H9 (cell line): ENCODE data around the gene FUT6. TPM values are rescaled to one million over a fixed set of nuclear protein-coding genes. Genes with fewer than 3 reads are reported as not detected.
"Not testable (repeated sequence)": the region's sequence is repeated elsewhere in the genome, so short reads cannot be mapped to it uniquely, and the experiment has no call there.

Experiments
- DNase-seq: peaks from one replicate; pipeline ENCODE4 v3.0.0-alpha.2; 2017
- H2AFZ ChIP-seq: one replicate; pipeline ENCODE4 v1.6.1; 2013; ENCODE audit warnings: mild to moderate bottlenecking, low read length, control low read depth, moderate library complexity
- H2AK5ac ChIP-seq: 2 replicates; pipeline ENCODE4 v1.6.1; 2013; ENCODE audit warnings: low read length, control low read depth, mixed read lengths; ENCODE audit not compliant: insufficient read length
- H2BK120ac ChIP-seq: one replicate; pipeline ENCODE4 v1.6.1; 2013; ENCODE audit warnings: low read depth, mild to moderate bottlenecking, low read length, control low read depth, inconsistent platforms; ENCODE audit not compliant: poor library complexity, severe bottlenecking
- H2BK12ac ChIP-seq: 2 replicates; pipeline ENCODE4 v1.6.1; 2013; ENCODE audit warnings: low read length, control low read depth, mixed read lengths, low read depth; ENCODE audit not compliant: insufficient read length
- H2BK15ac ChIP-seq: 2 replicates; pipeline ENCODE4 v1.6.1; 2013; ENCODE audit warnings: low read depth, low read length, control low read depth
- H2BK20ac ChIP-seq: one replicate; pipeline ENCODE4 v1.6.1; 2013; ENCODE audit warnings: low read depth, mild to moderate bottlenecking, low read length, control low read depth, inconsistent platforms; ENCODE audit not compliant: poor library complexity, severe bottlenecking
- H2BK5ac ChIP-seq: 2 replicates; pipeline ENCODE4 v1.6.1; 2013; ENCODE audit warnings: low read length, control low read depth, mixed read lengths; ENCODE audit not compliant: insufficient read length
- H3K14ac ChIP-seq: 2 replicates; pipeline ENCODE4 v1.6.1; 2013; ENCODE audit warnings: low read length, control low read depth; ENCODE audit not compliant: insufficient read depth
- H3K18ac ChIP-seq: 2 replicates; pipeline ENCODE4 v1.6.1; 2013; ENCODE audit warnings: low read depth, mild to moderate bottlenecking, mixed read lengths, low read length, control low read depth; ENCODE audit not compliant: insufficient read length
- H3K23ac ChIP-seq: 2 replicates; pipeline ENCODE4 v1.6.1; 2013; ENCODE audit warnings: low read length, control low read depth, mixed read lengths, low read depth; ENCODE audit not compliant: insufficient read length
- H3K23me2 ChIP-seq: 2 replicates; pipeline ENCODE4 v1.6.1; 2013; ENCODE audit warnings: low read depth, mild to moderate bottlenecking, mixed read lengths, low read length, control low read depth; ENCODE audit not compliant: insufficient read length, poor library complexity, severe bottlenecking
- H3K27ac ChIP-seq: 2 replicates; pipeline ENCODE4 v1.5.1; 2013; ENCODE audit warnings: low read length, control low read depth, mixed read lengths, low read depth; ENCODE audit not compliant: insufficient read length
- H3K27me3 ChIP-seq: 2 replicates; pipeline ENCODE4 v1.6.1; 2013; ENCODE audit warnings: low read length, control low read depth, inconsistent platforms; ENCODE audit not compliant: insufficient read depth
- H3K4ac ChIP-seq: 2 replicates; pipeline ENCODE4 v1.6.1; 2013; ENCODE audit warnings: low read depth, mild to moderate bottlenecking, control low read depth, inconsistent platforms, low read length, moderate library complexity
- H3K4me1 ChIP-seq: 2 replicates; pipeline ENCODE4 v1.6.1; 2013; ENCODE audit warnings: low read length, control low read depth, inconsistent platforms; ENCODE audit not compliant: insufficient read depth
- H3K4me2 ChIP-seq: 2 replicates; pipeline ENCODE4 v1.6.1; 2013; ENCODE audit warnings: low read length, control low read depth, mixed read lengths; ENCODE audit not compliant: insufficient read length, insufficient read depth
- H3K56ac ChIP-seq: 2 replicates; pipeline ENCODE4 v1.6.1; 2013; ENCODE audit warnings: low read depth, mild to moderate bottlenecking, mixed read lengths, low read length, control low read depth; ENCODE audit not compliant: insufficient read length
- H3K79me1 ChIP-seq: 2 replicates; pipeline ENCODE4 v1.6.1; 2013; ENCODE audit warnings: low read depth, mild to moderate bottlenecking, moderate library complexity, low read length, control low read depth, inconsistent platforms; ENCODE audit not compliant: insufficient read depth, poor library complexity, severe bottlenecking
- H3K79me2 ChIP-seq: 2 replicates; pipeline ENCODE4 v1.6.1; 2013; ENCODE audit warnings: low read length, control low read depth, inconsistent platforms; ENCODE audit not compliant: insufficient read depth
- H3K9ac ChIP-seq: 2 replicates; pipeline ENCODE4 v1.6.1; 2013; ENCODE audit warnings: low read length, control low read depth, mixed read lengths; ENCODE audit not compliant: insufficient read length; ENCODE audit errors: extremely low read depth
- H3K9me3 ChIP-seq: one replicate; pipeline ENCODE4 v1.6.1; 2013; ENCODE audit warnings: low read depth, low read length, inconsistent platforms; ENCODE audit not compliant: control insufficient read depth
- H3T11ph ChIP-seq: one replicate; pipeline ENCODE4 v1.6.1; 2013; ENCODE audit warnings: mild to moderate bottlenecking, low read length, control low read depth, inconsistent platforms
- H4K20me1 ChIP-seq: one replicate; pipeline ENCODE4 v1.6.1; 2013; ENCODE audit not compliant: control insufficient read depth, insufficient read length, insufficient read depth
- H4K5ac ChIP-seq: 2 replicates; pipeline ENCODE4 v1.6.1; 2013; ENCODE audit warnings: low read depth, mild to moderate bottlenecking, mixed read lengths, low read length, control low read depth; ENCODE audit not compliant: insufficient read length
- H4K8ac ChIP-seq: replicated peaks from 2 replicates; pipeline ENCODE4 v1.6.1; 2013; ENCODE audit warnings: low read length, control low read depth, mixed read lengths, low read depth; ENCODE audit not compliant: insufficient read length
- H4K91ac ChIP-seq: 2 replicates; pipeline ENCODE4 v1.6.1; 2013; ENCODE audit warnings: low read depth, mild to moderate bottlenecking, moderate library complexity, mixed read lengths, low read length, control low read depth; ENCODE audit not compliant: insufficient read length
- H3K27ac Mint-ChIP-seq, 3 experiments: 2 replicates in 2 of 3; 3 replicates in 1 of 3; pipeline ENCODE4 v1.8.0; 2020 to 2021; ENCODE audit warnings: mixed read lengths in 3 of 3, mild to moderate bottlenecking in 1 of 3, moderate library complexity in 1 of 3
- H3K27me3 Mint-ChIP-seq: 2 replicates; pipeline ENCODE4 v1.8.0; 2021; ENCODE audit warnings: low read depth, mild to moderate bottlenecking, moderate library complexity, mixed read lengths
- H3K36me3 Mint-ChIP-seq, 3 experiments: 2 replicates in 2 of 3; 3 replicates in 1 of 3; pipeline ENCODE4 v1.8.0; 2020 to 2021; ENCODE audit warnings: low read depth in 3 of 3, mixed read lengths in 3 of 3; ENCODE audit not compliant: insufficient read depth in 1 of 3
- H3K4me1 Mint-ChIP-seq, 2 experiments: 2 replicates each; pipeline ENCODE4 v1.8.0; 2020; ENCODE audit warnings: mixed read lengths in 2 of 2
- H3K4me3 Mint-ChIP-seq, 2 experiments: 2 replicates in 1 of 2; 3 replicates in 1 of 2; pipeline ENCODE4 v1.8.0; 2020 to 2021; ENCODE audit warnings: mild to moderate bottlenecking in 2 of 2, mixed read lengths in 2 of 2, moderate library complexity in 1 of 2
- H3K9me3 Mint-ChIP-seq, 2 experiments: 2 replicates in 1 of 2; 3 replicates in 1 of 2; pipeline ENCODE4 v1.8.0; 2020; ENCODE audit warnings: mild to moderate bottlenecking in 2 of 2, mixed read lengths in 2 of 2, moderate library complexity in 1 of 2
- WGBS: extraction: QIAGEN DNeasy Blood & Tissue Kit; methylation state at CpG from one replicate; pipeline ENCODE4 v1.1.7; 2013; ENCODE audit warnings: missing lambda C conversion rate, low lambda C conversion rate, mixed read lengths; ENCODE audit not compliant: insufficient read length; ENCODE audit errors: extremely low coverage; 5-methylcytosine and 5-hydroxymethylcytosine counted together
- total RNA-seq: library from RNA; stranded (reverse); gene quantifications from 2 replicates; pipeline ENCODE4 v1.2.1, GENCODE V29; 2021

Gene FUT6
- total RNA-seq, 1 experiment from 2014 or later: 0.13 TPM

GRCh38 chr19:5847846-5848245 is 8.3 kb upstream of the FUT6 start:
- H3K56ac ChIP-seq, H2BK120ac ChIP-seq, H3K9me3 Mint-ChIP-seq, H2BK15ac ChIP-seq, H3K18ac ChIP-seq, H2BK12ac ChIP-seq, H2BK20ac ChIP-seq, H3K27ac ChIP-seq, H3K9ac ChIP-seq, H4K20me1 ChIP-seq, H3K4me3 Mint-ChIP-seq, H3K23ac ChIP-seq, H2BK5ac ChIP-seq, H3K4me1 Mint-ChIP-seq, H3K9me3 ChIP-seq, H4K8ac ChIP-seq, H3K27me3 ChIP-seq, H3K79me1 ChIP-seq, H3T11ph ChIP-seq, H3K27ac Mint-ChIP-seq, DNase-seq, H4K91ac ChIP-seq, H3K4me2 ChIP-seq, H2AK5ac ChIP-seq, H3K36me3 Mint-ChIP-seq, H3K14ac ChIP-seq, H3K4me1 ChIP-seq, H2AFZ ChIP-seq, H3K79me2 ChIP-seq, H4K5ac ChIP-seq, H3K4ac ChIP-seq, H3K23me2 ChIP-seq: not testable (repeated sequence)
- H3K27me3 Mint-ChIP-seq: peaks cover 19% of the 10 kb centered on the region
- no CpG with 5 or more reads among the region's 10 CpGs for WGBS
